A549 treated with GW870086 at 1 μM for 4 hours (cell line): ENCODE data around the gene MND1. TPM values are rescaled to one million over a fixed set of nuclear protein-coding genes. Genes with fewer than 3 reads are reported as not detected.

ENCODE experiments used
- total RNA-seq: library from RNA; stranded (reverse); fragments of 200-300 nt; extraction: Qiagen RNA extraction; gene quantifications from 5 replicates; pipeline ENCODE4 v1.2.3, GENCODE V29; 2022; ENCODE audit warnings: low read depth

Gene MND1, protein sequence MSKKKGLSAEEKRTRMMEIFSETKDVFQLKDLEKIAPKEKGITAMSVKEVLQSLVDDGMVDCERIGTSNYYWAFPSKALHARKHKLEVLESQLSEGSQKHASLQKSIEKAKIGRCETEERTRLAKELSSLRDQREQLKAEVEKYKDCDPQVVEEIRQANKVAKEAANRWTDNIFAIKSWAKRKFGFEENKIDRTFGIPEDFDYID
- 12.7 to 16.5 TPM (median 13.3 TPM) in 5 replicates for total RNA-seq

DNA sequence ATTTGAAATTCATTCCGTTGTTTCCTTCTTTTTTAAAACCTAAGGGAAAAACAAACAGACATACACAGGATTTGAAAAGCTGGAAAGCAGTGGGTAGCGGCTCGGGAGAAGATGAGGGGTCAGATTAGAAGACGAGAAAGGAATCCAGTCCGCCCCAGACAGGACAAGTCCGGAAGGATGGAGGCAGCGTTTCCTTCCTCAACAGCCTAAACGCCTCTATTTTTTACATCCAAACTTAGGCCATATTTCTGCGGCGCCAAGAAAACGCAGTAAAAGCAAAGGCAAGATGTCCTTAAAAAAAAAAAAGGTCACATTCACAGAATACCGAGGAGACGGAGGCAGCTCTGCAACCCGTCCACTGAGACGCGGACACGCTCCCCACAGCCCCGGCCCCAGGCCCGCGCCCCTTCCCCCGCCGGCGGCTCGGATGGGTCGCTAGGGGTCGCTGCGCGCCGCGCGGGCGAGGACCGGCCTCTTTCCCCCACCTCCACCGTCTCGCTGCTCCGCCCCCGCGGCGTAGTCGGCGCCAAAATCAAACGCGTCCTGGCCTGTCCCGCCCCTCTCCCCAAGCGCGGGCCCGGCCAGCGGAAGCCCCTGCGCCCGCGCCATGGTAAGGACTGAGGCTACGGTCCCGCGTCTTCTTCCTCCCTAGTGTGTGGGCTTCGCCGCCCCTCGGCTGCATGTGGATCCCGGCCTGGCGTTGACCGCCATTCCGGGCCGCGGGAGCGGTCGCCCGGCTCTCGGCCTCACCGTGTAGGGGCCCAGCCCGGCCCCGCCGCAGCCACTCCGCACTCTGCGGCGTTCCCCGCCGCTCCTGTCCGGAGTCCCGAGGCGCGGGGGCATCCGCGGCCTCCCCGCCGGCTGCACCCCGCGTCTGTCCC, at the start of gene MND1:
Gene MND1 (plus strand): TSS at position 558 of the 881 bp plus-strand sequence. CDS start 50 bp downstream, at position 608.

Other genes with a start within 250 kb of the MND1 start
- gene TRIM2, start 140.2 kb upstream of the MND1 start, total RNA-seq: 0.71 to 0.93 TPM (median 0.89 TPM) in 5 replicates
- gene TMEM131L, start 121.7 kb downstream of the MND1 start, total RNA-seq: 5.4 to 6.2 TPM (median 5.9 TPM) in 5 replicates